HEK293 (cell line): ENCODE results near the gene PARD3B.

Source experiments
- CTCF ChIP-seq: fragments of 450-650 bp; formaldehyde crosslinking; IDR thresholded peaks from 2 replicates; pipeline ENCODE4 v1.5.1; 2016; ENCODE audit warnings: missing biosample characterization, missing genetic modification characterization
- PBX3 ChIP-seq: sonication (generic); formaldehyde crosslinking; IDR thresholded peaks from 2 replicates; pipeline ENCODE4 v1.8.1; 2022; ENCODE audit warnings: mild to moderate bottlenecking, moderate library complexity, missing genetic modification reagents
- SCRT1 ChIP-seq: fragments of 450-650 bp; formaldehyde crosslinking; IDR thresholded peaks from 2 replicates; pipeline ENCODE4 v1.5.1; 2016; ENCODE audit warnings: missing biosample characterization, missing genetic modification characterization, borderline replicate concordance
- ZBTB11 ChIP-seq: fragments of 450-650 bp; formaldehyde crosslinking; conservative IDR thresholded peaks from 2 replicates; pipeline ENCODE4 v1.5.1; 2016; ENCODE audit warnings: low read depth, missing biosample characterization, missing genetic modification characterization
- ZNF121 ChIP-seq: fragments of 450-650 bp; formaldehyde crosslinking; IDR thresholded peaks from 2 replicates; pipeline ENCODE4 v1.5.1; 2016; ENCODE audit warnings: missing biosample characterization, missing genetic modification characterization
- ZNF133 ChIP-seq: fragments of 450-650 bp; formaldehyde crosslinking; IDR thresholded peaks from 2 replicates; pipeline ENCODE4 v1.5.1; 2016; ENCODE audit warnings: missing biosample characterization, missing genetic modification characterization
- ZNF155 ChIP-seq: fragments of 450-650 bp; formaldehyde crosslinking; IDR thresholded peaks from 2 replicates; pipeline ENCODE4 v1.5.1; 2016; ENCODE audit warnings: missing biosample characterization, missing genetic modification characterization
- ZNF169 ChIP-seq: fragments of 450-650 bp; formaldehyde crosslinking; IDR thresholded peaks from 2 replicates; pipeline ENCODE4 v1.5.1; 2016; ENCODE audit warnings: missing biosample characterization, missing genetic modification characterization
- ZNF174 ChIP-seq: fragments of 450-650 bp; formaldehyde crosslinking; IDR thresholded peaks from 2 replicates; pipeline ENCODE4 v1.5.0; 2017; ENCODE audit warnings: missing biosample characterization, mild to moderate bottlenecking, missing genetic modification characterization
- ZNF529 ChIP-seq: fragments of 450-650 bp; formaldehyde crosslinking; IDR thresholded peaks from 2 replicates; pipeline ENCODE4 v1.5.1; 2017; ENCODE audit warnings: missing genetic modification characterization, missing biosample characterization; ENCODE audit not compliant: insufficient replicate concordance
- ZNF549 ChIP-seq: fragments of 450-650 bp; IDR thresholded peaks from 2 replicates; pipeline ENCODE4 v1.5.1; 2018; ENCODE audit warnings: missing biosample characterization, missing genetic modification characterization, mild to moderate bottlenecking, inconsistent platforms, moderate library complexity
- ZNF768 ChIP-seq: fragments of 450-650 bp; formaldehyde crosslinking; IDR thresholded peaks from 2 replicates; pipeline ENCODE4 v1.5.1; 2018; ENCODE audit warnings: missing biosample characterization, mild to moderate bottlenecking, missing genetic modification characterization
- ZNF830 ChIP-seq: fragments of 450-650 bp; IDR thresholded peaks from 2 replicates; pipeline ENCODE4 v1.5.0; 2018; ENCODE audit warnings: missing biosample characterization, missing genetic modification characterization, low read depth, mild to moderate bottlenecking, moderate library complexity
- TF ChIP-seq, protein P1 (sequence below): fragments of 450-650 bp; formaldehyde crosslinking; IDR thresholded peaks from 2 replicates; pipeline ENCODE4 v1.5.1; 2016; ENCODE audit warnings: missing biosample characterization, missing genetic modification characterization

GRCh38 chr2:205199165-205199850 lies 654.0 kb downstream of the PARD3B start:
- TF ChIP-seq, protein P1, sequence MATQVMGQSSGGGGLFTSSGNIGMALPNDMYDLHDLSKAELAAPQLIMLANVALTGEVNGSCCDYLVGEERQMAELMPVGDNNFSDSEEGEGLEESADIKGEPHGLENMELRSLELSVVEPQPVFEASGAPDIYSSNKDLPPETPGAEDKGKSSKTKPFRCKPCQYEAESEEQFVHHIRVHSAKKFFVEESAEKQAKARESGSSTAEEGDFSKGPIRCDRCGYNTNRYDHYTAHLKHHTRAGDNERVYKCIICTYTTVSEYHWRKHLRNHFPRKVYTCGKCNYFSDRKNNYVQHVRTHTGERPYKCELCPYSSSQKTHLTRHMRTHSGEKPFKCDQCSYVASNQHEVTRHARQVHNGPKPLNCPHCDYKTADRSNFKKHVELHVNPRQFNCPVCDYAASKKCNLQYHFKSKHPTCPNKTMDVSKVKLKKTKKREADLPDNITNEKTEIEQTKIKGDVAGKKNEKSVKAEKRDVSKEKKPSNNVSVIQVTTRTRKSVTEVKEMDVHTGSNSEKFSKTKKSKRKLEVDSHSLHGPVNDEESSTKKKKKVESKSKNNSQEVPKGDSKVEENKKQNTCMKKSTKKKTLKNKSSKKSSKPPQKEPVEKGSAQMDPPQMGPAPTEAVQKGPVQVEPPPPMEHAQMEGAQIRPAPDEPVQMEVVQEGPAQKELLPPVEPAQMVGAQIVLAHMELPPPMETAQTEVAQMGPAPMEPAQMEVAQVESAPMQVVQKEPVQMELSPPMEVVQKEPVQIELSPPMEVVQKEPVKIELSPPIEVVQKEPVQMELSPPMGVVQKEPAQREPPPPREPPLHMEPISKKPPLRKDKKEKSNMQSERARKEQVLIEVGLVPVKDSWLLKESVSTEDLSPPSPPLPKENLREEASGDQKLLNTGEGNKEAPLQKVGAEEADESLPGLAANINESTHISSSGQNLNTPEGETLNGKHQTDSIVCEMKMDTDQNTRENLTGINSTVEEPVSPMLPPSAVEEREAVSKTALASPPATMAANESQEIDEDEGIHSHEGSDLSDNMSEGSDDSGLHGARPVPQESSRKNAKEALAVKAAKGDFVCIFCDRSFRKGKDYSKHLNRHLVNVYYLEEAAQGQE (tag by site-specific recombination): no peak
- TF ChIP-seq ZNF830 (tag by site-specific recombination) (no peak), CTCF (tag by site-specific recombination) (no peak), ZNF121 (tag by site-specific recombination) (no peak), ZBTB11 (tag by site-specific recombination) (no peak), SCRT1 (tag by site-specific recombination) (no peak), ZNF549 (tag by site-specific recombination) (no peak), ZNF133 (tag by site-specific recombination) (no peak), ZNF174 (tag by site-specific recombination) (no peak), ZNF169 (no peak), PBX3 (CRISPR knock-in tag) (no peak), ZNF155 (tag by site-specific recombination) (no peak), ZNF768 (tag by site-specific recombination) (no peak), ZNF529 (tag by site-specific recombination) (no peak)
